Panc1 (cell line): ENCODE results near the gene SUSD6. TPM values are rescaled to one million over a fixed set of nuclear protein-coding genes. Genes with fewer than 3 reads are reported as not detected.
A peak's percentile ranks its signal among the peaks of the same experiment; 100 is the strongest.

Experiments used
- ATAC-seq: fragments of 200-7000 bp; cut with Tn5 transposase; 2 replicates; pipeline ENCODE4 v1.9.1; 2020; ENCODE audit warnings: mild to moderate bottlenecking, moderate library complexity
- BruUV-seq: library from RNA; stranded (reverse); fragments of 400-500 nt; replicated peaks from 2 replicates; lab custom pipeline; 2021; lab: Mats Ljungman, UMichigan
- CTCF ChIA-PET: fragments of 300-600 bp; sonication (Branson Sonifier 250); formaldehyde crosslinking; loops from one replicate; lab custom pipeline; 2022; ENCODE audit warnings: antibody characterized with exemption; lab: Charles Lee
- POLR2A ChIA-PET: fragments of 300-600 bp; sonication (Branson Sonifier 250); formaldehyde crosslinking; loops from one replicate; lab custom pipeline; 2022; ENCODE audit warnings: antibody characterized with exemption; lab: Charles Lee
- DNase-seq: peaks from one replicate; pipeline ENCODE4 v3.0.0-alpha.2; 2010; ENCODE audit warnings: low read depth, low spot score
- H3K27ac ChIP-seq: 2 replicates; pipeline ENCODE4 v1.5.1; 2011; ENCODE audit warnings: mild to moderate bottlenecking, low read length, inconsistent platforms
- H3K27me3 ChIP-seq: fragments of 200-500 bp; sonication (Bioruptor generic); 2 replicates; pipeline ENCODE4 v1.6.0; 2014; ENCODE audit warnings: low read length, inconsistent platforms; ENCODE audit not compliant: control insufficient read depth, insufficient read depth
- H3K36me3 ChIP-seq: fragments of 200-500 bp; sonication (Bioruptor generic); 2 replicates; pipeline ENCODE4 v1.5.1; 2014; ENCODE audit warnings: inconsistent platforms, mild to moderate bottlenecking, low read length, moderate library complexity; ENCODE audit not compliant: control insufficient read depth, insufficient read depth
- H3K4me1 ChIP-seq: 2 replicates; pipeline ENCODE4 v1.5.1; 2011; ENCODE audit warnings: inconsistent platforms, mild to moderate bottlenecking, low read length, moderate library complexity; ENCODE audit not compliant: control insufficient read depth, insufficient read depth
- H3K4me3 ChIP-seq, 2 experiments: 2 replicates each; pipeline ENCODE4 v1.5.1; 2011 to 2012; ENCODE audit warnings: low read depth in 2 of 2, low read length in 2 of 2, mild to moderate bottlenecking in 2 of 2, inconsistent platforms in 1 of 2, moderate library complexity in 1 of 2
- H3K9me3 ChIP-seq: fragments of 200-500 bp; sonication (Bioruptor generic); 2 replicates; pipeline ENCODE4 v1.5.1; 2014; ENCODE audit warnings: low read depth, mild to moderate bottlenecking, inconsistent platforms, low read length, moderate library complexity; ENCODE audit not compliant: control insufficient read depth, insufficient read depth
- CTCF ChIP-seq: fragments of 450-650 bp; IDR thresholded peaks from 2 replicates; pipeline ENCODE4 v1.5.1; 2017; ENCODE audit warnings: mild to moderate bottlenecking
- POLR2AphosphoS5 ChIP-seq: IDR thresholded peaks from 2 replicates; pipeline ENCODE4 v1.6.1; 2012; ENCODE audit warnings: mild to moderate bottlenecking, low read depth, low read length, moderate library complexity
- REST ChIP-seq, 2 experiments: IDR thresholded peaks; 2 replicates each; pipeline ENCODE4 v1.6.1; 2011 to 2012; ENCODE audit warnings: low read depth in 2 of 2, control low read depth in 1 of 2, low read length in 1 of 2, mild to moderate bottlenecking in 1 of 2, moderate library complexity in 1 of 2; ENCODE audit not compliant: insufficient read depth in 1 of 2
- SIN3A ChIP-seq: IDR thresholded peaks from 2 replicates; pipeline ENCODE4 v1.6.1; 2012; ENCODE audit warnings: low read depth, mild to moderate bottlenecking, low read length, moderate library complexity, borderline replicate concordance; ENCODE audit not compliant: insufficient read depth
- TCF7L2 ChIP-seq: IDR thresholded peaks from 2 replicates; pipeline ENCODE4 v1.6.1; 2011; ENCODE audit warnings: mild to moderate bottlenecking, low read depth, low read length, inconsistent platforms
- in situ Hi-C: cut with HindIII; loops from 2 replicates; pipeline ENCODE4 v1.10.0; 2016; ENCODE audit warnings: low sequenced_read_pairs, low pct_unique_long_range_greater_than_20kb
- intact Hi-C: fragments of 100-400 bp; cut with micrococcal nuclease; formaldehyde crosslinking; loops from one replicate; pipeline ENCODE4 v1.10.0; 2022; ENCODE audit not compliant: unreplicated experiment
- total RNA-seq: library from RNA; stranded (reverse); gene quantifications from one replicate; pipeline ENCODE4 v1.2.1, GENCODE V29; 2021; ENCODE audit not compliant: unreplicated experiment

The SUSD6 gene
- total RNA-seq, 1 experiment from 2014 or later, result 10.9 TPM

GRCh38 chr14:69708049-69708448, 96.7 kb downstream of the SUSD6 start:
- BruUV-seq, result no TSS peak
- Histone ChIP-seq H3K9me3 (no peaks in the 10 kb centered on the region), H3K36me3 (no peaks in the 10 kb centered on the region), H3K27me3 (no peaks in the 10 kb centered on the region), H3K4me3 (no peak overlapping the region), H3K4me1 (no peaks in the 10 kb centered on the region), H3K27ac (no peak overlapping the region)
- no peak for DNase-seq
- ChIA-PET POLR2A (no interaction called here), CTCF (no interaction called here)
- in situ Hi-C loops, result no loop called here
- TF ChIP-seq POLR2AphosphoS5 (no peak), REST (IDR thresholded peaks at IDR 0.05; ENCODE audit: insufficient read depth in 1 of 2, low read depth in 2 of 2, low read length in 1 of 2) (no peak), SIN3A (no peak)
- no peak for ATAC-seq
- intact Hi-C loops, result no loop called here

- Histone ChIP-seq H3K4me1 (no peaks in the 10 kb centered on the region), H3K4me3 (no peak overlapping the region), H3K36me3 (no peaks in the 10 kb centered on the region), H3K27ac (no peak overlapping the region), H3K9me3 (no peaks in the 10 kb centered on the region), H3K27me3 (no peaks in the 10 kb centered on the region)
- no TSS peak for BruUV-seq
- in situ Hi-C loops, result no loop called here
- CTCF ChIA-PET, result no interaction called here
- ATAC-seq (peak; percentile 84), DNase-seq (no peak)
- TF ChIP-seq REST (IDR thresholded peaks at IDR 0.05; ENCODE audit: insufficient read depth in 1 of 2, low read depth in 2 of 2, low read length in 1 of 2) (no peak), CTCF (peak; percentile 59), POLR2AphosphoS5 (no peak), TCF7L2 (no peak)
- intact Hi-C loops, result no loop called here
- POLR2A ChIA-PET, result no interaction called here
These were observed 97.5 kb downstream of the SUSD6 start for GRCh38 chr14:69708586-69709560.
